RPMI7951 (cell line): ENCODE measurements around the gene GOPC. TPM values are rescaled to one million over a fixed set of nuclear protein-coding genes. Genes with fewer than 3 reads are reported as not detected.
"Not testable (repeated sequence)": the region's sequence is repeated elsewhere in the genome, so short reads cannot be mapped to it uniquely, and the experiment has no call there.

Source experiments
- DNase-seq: peaks from one replicate; pipeline ENCODE4 v3.0.0-alpha.2; 2012; ENCODE audit warnings: low read depth
- total RNA-seq: library from RNA; depleted of rRNA; stranded (reverse); fragments of >200 nt; shearing (Covaris generic); gene quantifications from 2 replicates; pipeline ENCODE4 v1.2.3, GENCODE V29; 2014

The GOPC gene
- total RNA-seq, 1 experiment from 2014 or later, result 31.0 TPM

DNA sequence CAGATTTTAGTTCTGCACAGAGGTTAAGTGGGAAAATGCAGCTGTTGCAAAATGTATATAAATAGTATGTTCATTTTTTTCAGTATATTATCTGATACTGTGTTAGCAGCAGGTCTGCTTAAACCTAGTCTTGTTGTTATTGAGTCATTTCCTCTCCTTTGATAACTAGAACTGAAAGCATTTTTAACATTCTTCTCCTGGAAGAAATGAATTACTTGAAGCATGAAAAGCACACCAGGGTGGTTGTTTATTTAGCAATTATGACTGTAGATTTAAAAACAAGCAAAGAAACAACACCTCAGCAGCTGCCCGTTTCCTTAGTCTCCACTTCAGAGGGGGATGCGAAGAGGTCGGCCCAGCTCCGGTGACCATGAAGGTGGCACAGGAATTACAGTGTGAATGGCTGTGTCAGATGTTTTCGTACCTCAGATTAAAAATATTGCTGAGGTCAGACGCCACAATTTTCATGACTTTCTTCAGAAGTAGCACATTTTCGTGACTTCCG is 53.5 kb downstream of the GOPC start:
- DNase-seq, result peak; percentile 78

DNA sequence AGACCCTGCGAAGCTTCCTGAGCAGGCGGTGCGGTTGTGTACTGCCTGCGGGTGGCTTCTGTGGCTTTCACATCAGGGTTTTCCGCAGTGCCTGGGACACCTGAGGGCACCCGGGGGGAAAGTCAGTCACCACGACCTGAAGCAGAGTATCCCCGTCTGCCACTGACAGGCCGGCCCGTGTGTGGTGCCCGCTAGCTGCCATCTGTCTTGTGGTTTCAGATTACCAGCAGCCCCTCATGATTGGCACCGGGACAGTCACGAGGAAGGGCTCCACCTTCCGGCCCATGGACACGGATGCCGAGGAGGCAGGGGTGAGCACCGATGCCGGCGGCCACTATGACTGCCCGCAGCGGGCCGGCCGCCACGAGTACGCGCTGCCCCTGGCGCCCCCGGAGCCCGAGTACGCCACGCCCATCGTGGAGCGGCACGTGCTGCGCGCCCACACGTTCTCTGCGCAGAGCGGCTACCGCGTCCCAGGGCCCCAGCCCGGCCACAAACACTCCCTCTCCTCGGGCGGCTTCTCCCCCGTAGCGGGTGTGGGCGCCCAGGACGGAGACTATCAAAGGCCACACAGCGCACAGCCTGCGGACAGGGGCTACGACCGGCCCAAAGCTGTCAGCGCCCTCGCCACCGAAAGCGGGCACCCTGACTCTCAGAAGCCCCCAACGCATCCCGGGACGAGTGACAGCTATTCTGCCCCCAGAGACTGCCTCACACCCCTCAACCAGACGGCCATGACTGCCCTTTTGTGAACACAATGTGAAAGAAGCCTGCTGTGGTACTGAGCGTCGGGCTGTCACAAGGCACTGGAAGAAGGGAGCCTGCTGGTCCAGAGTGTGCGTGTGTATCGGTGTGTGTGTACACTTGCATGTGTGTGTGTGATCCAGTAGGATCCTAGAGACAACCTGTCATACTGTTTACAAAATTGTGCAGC is 54.4 kb downstream of the GOPC start:
- peak; percentile 86 for DNase-seq

DNA sequence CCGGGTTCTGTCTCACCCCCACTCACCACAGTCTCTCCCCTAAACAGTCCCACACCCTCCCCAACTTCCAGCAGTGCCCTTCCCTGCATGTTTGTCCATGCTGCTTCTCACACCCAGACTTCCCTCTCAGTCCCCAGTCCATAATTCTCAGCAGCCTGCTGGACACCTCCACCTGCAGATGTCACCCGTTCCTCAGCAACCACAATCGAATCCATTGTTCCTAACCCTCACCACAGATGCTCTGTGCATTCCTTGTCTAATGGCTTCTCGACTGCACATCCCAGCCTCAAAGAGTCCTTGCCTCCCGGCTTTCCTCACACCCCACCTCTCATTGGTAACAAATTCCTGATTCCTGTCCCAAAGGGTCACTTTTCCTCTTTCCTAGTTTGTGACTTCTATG is 55.6 kb downstream of the GOPC start:
- DNase-seq, result no peak

DNA sequence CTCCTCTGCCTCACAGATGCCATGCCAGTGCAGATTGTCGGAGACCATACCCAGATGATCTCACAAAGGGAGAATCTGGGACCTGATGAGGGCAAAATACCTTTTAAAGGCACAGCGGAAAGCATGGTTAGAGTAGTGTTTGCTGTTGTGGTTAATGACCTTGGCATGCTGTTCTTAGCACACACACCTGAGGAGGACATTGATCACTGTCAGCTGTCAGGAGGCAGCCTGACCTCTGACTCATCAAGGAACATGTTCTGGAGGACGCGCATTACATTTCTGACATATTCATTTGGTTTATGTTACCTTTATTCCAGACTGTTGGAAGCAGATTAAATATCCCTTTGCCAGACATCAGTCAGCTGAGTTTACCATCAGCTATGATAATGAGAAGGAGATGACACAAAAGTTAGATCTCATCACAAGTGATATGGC is 57.1 kb downstream of the GOPC start:
- DNase-seq, result no peak

DNA sequence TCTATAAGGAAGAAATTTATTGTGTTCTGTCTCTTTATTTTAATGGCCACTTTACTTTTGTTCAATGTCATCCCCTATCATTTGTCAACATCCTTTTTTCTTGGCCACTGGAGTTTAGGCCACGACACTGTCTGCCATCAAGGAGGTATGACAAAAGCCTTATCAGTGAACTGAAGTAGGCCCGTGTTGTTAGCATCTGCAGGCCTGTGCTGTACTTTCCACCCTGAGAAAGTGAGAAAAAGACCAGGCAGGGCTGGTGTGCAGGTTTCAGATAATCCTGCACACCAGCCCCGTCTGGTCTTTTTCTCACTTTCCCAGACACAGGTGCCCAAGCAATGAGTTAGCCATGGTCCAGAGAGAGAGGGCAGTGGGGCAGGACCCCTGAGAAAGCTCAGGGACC is 57.6 kb downstream of the GOPC start:
- DNase-seq, result no peak

DNA sequence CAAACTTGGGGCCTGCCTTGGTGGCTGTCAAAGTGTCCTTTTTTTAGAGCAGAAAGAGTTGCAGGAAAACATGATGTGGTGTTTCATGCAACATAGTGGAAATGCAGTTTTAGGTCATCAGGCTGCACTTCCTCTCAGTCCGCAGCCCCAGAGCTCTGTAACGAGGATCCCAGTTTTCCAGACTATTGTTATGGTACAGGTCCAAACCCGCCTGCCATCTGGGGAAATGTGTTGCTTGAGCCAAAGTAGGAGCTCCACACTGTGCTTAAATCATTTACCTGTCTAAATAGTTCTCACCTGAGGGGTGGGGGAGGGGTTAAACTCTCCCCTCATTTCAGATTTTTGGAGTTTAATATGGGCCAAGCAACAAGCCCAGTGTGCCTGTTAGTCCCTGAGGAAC is 59.8 kb downstream of the GOPC start:
- no peak for DNase-seq

DNA sequence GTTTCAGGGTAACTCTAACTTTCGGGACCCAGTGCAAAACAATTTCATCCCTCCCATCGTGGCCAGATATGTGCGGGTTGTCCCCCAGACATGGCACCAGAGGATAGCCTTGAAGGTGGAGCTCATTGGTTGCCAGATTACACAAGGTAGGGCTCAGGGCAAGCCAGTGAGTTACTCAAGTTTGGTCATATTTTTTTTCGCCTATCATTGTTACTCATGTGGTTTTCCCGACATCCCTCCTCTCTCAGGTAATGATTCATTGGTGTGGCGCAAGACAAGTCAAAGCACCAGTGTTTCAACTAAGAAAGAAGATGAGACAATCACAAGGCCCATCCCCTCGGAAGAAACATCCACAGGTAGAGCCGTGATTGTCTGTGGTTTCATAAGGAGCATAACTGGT is 61.6 kb downstream of the GOPC start:
- DNase-seq, result peak; percentile 28

DNA sequence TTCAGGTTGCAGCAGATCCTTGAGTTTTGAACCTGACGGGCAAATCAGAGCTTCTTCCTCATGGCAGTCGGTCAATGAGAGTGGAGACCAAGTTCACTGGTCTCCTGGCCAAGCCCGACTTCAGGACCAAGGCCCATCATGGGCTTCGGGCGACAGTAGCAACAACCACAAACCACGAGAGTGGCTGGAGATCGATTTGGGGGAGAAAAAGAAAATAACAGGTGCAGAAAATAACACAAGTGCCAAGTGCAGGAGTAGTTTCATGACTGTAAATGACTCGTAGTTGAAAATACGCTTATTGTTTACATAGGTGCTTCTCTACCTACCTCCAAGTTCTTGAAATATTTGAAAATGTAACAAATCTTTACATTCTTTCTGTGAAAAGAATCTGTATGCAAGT is 63.7 kb downstream of the GOPC start:
- DNase-seq, result no peak

DNA sequence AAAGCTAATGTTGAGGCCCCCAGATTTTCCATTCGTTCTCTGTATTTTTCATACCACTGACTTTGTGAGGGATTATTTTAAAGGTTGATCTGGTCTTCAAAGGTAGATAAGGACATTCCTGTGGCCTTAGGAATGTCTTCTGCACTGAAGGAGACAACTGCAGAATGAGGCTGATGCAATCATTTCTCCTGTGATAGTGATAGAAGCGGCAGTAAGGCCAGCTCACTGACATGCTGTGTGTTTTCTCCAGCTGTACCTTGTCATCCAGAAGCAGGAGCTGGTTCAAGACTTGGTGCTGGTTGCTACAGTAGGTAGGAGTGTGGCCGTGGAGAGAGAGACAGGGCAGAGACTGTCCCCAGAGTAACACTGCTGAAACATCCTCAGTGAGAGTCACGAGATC is 66.0 kb downstream of the GOPC start:
- DNase-seq, result no peak

DNA sequence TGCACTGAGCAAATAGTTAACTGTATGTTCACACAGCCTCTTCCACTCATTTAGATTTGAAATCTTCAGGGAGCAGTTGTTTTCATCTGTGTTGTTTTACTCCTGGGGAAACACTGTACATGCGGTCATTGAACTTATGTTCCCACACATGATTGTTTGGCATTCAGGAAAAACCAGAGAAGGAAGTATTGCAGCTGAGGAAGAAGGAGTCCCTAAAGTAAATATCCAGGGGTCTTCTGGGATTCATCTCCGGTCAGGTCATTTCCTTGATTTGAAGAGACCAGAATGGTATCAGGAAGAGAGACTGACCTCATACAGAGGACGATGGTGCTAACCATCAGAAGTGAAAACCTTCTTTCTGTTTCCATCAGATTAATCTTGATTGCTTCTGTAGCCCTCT is 67.3 kb downstream of the GOPC start:
- DNase-seq, result no peak

DNA sequence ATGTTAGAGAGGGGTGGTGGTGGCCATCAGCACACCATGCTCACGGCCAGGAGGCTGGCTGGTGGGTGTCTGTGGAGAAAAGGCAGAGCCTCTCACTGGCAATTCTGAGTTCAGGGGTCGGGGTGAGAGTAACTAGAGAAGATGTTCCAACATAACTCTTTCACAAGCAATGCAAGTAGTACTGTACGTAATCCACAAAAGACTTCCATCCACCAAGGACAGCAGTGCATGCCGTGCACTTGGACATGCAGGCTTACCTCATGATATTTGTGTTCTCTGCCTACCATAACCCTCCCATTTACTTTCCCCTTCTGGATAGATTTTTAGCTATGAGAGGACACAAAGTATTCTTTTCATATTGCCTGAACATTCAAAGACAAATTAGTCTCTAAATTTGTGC is 68.5 kb downstream of the GOPC start:
- DNase-seq, result no peak

DNA sequence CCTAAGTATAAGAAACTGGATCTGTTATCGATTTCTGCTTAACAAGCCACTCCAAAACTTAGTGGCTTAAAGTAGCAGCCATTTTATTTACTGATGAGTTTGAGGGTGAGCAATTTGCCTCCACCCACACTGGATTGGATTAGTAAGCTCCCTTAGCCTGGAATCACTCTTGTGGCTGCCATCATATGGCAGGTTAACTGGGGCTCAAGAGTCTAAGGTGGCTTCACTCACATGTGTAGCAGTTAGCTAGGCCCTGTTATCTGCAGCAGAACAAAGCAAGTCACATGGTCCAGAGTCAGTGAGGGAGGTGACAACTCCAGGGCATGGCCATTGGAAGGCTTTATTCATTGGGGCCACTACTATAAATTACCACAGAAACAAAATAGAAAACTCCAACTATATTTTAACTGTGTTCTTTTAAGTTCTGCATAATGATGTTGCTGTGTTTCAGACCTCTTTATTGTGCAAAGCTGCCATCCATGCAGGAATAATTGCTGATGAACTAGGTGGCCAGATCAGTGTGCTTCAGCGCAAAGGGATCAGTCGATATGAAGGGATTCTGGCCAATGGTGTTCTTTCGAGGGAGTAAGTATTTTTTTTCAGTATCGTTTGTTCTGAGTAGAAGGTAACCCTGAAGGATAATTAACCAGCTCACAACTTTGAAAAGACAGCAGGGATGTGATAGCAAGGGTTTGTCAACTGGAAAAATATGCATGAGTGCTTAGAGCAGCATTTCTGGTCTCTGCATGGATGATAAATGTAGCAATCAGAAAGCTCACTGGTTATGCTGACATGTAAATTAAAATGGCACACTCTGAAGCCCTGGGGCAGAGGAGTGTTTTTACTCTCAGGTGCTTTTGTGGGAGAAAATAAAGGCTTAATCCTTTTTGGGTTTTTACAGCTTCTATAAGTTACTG is 70.2 kb downstream of the GOPC start:
- DNase-seq, result peak; percentile 23

DNA sequence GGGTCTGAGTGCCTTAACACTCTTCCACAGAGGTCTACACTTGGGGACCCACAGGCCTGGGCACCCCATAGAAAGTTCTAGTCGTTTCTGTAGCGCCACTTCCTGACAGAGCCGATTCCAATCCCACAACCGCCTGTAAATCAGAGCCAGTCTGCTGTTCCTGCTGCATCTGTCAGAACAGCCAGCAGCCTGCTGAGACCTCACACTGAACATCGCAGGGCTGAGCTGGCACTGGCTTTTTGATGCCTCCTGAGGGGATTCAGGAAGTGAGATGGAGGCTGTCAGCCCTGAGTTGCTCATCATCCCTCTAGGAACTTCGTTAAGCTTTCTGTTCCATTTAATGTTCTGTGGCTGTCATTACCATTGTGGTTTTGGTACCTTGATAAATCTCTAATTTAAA is 71.0 kb downstream of the GOPC start:
- peak; percentile 62 for DNase-seq

DNA sequence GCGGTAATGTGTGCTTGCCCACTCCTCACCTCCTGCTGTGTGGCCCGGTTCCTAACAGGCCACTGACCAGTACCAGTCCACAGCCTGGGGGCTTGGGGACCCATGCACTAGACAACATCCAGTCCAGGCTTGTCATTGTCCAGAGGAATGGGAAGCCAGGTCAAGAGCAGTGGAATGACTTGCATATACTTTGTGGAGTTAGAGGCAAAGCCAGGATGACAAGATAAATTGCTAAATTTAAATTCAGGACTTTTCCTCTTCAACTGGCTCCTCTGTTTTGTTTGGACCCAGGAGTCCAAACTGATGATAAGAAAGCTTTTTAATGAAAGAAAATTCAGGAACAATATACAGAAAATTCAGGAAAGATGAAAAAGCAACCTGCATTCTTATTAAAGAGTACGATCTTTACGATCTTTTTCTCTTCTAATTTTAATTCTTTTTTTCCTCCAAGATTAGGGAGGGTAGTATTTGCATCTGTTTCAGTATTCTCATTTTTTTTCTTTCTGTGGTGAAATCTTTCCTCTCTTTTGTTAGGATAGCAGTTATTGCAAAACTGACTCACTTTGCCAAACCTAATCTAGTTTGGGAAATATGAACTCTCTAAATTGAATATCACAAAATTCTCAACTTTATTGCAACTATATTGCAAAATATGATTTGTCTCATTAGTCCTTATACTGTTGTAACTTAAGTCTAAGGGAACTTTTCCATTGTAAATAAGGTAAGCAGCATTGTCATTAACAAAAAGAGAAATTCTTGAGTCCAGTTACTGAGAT is 71.7 kb downstream of the GOPC start:
- no peak for DNase-seq

DNA sequence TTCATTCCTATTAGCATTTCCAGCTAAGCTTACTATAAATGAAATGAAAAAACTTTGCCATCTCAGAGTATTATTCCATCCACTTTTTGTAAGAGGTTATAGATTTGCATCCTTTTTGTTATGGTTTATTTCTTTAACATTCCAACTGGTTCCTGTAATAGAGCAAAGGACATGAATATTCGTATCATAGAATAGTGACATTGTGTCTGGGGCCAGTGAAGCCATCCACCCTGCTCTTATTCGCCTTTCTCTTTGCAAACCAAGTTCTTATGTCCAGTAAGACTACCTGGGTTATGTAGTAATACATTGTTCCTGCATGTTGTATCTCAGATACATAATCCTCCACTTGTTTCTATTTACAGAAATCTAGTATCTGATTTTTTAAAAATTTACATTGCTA is 76.7 kb downstream of the GOPC start:
- no peak for DNase-seq

DNA sequence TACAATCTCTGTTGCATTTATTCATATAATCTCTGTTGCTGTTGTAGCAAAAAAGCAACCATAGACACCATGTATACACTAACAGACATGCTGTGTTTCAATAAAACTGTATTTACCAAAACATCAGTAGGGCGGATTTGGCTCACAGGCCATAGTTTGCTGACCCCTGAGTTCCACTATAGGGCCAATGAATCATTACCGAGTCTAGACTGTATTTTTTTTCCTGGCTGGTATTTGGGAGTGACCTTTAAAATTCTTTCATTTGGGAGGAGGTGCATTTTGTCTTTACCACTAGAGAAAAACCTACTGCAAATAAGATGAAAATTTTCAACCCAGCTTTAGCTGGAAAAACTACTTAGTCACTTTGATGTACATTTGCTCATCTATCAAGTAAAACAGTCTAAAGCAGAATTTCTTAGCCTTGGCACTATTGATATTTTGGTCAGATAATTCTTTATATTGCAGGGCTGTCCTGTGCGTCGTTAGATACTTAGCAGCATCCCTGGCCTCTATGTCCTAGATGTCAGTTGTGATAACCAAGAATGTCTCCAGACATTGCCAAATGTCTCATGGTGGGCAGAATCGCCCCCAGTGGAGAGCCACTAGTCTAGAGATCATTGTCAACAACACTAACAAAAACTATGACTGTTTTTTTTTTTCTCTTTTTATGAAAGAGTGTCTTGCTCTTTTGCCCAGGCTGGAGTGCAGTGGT is 80.4 kb downstream of the GOPC start:
- DNase-seq, result no peak

DNA sequence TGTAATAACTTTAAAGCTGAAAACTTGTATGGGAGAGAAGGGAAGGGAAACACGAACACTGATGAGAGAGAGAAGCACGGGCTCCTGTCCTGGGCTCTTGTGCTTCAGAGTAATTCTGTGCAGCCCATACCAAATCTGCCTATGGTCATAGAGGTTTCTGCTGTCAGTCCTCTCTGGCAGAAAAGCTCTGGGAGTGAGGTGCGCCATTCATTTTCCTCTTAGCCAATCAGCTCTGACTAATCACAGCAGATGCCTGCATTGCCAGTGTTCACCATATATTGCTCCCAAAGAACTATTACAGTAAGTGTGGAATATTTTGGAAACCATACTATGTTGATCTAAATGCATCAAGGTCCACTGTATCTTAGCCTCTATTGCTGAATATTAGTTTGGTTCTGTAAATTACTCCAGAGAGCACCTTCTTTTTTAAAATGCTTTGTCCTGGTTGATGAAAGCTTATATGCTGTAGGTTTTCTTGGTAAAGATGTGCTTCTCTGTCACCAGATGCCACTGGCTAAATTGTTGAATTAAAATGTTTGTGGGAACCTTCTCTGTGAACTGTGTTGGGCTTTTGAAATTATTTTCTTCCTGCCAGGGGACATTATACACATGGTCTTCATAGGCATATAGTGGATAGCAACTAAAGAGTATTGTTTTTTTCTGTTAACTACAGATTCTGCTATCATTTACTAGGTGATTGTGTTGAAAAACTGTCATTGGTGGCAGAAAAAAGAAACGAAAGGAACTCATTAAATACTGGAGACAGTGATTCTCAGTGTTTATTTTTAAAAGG is 81.5 kb downstream of the GOPC start:
- DNase-seq, result no peak

DNA sequence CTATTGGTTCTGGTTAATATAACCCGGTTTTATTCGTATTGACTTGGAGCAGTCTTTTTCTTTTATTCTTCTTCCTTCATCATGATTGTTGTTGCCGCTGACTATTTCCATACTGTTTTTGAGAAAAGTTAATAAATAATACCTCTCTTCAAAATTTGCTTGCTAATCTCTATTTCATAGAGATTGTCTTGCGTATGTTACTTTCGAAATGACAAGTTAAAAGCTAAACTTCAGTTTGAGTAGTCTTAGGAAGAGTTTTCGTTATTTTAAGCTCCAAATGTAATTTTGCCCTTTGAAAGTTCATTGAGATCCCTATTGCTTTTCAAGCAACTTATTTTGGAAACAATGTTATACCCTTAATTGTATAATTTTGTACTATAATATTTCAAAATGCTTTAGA is 83.4 kb downstream of the GOPC start:
- DNase-seq, result no peak

DNA sequence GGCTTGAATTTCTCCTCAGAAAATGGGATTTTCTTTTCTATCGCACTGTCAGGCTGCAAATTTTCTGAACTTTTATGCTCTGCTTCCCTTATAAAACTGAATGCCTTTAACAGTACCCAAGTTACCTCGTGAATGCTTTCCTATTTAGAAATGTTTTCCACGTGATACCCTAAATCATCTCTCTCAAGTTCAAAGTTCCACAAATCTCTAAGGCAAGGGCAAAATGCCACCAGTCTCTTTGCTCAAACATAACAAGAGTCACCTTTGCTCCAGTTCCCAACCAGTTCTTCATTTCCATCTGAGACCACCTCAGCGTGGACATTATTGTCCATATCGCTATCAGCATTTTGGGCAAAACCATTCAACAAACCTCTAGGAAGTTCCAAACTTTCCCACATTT is 84.3 kb downstream of the GOPC start:
- DNase-seq, result not testable (repeated sequence)

DNA sequence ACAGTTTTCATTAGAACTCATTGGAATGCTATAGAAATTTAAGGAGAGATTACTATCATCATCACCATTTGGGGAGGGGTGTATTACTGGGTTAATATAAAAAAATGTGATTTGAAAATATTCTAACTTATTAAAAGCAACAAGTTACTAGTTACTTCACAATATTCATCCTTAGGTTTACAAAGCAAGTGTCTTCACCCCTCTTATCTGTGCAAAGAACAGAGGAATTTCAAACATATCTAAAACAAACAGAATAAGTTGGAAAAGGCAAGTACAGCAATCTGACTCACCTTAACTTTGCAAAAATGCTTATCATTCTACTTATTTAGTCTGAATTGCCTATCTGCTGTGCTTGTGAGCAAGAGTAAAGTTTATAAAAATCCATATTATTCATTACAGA is 87.0 kb downstream of the GOPC start:
- DNase-seq, result no peak
